Measurements from ENCODE around the gene NID1.

The NID1 gene

GRCh38 chr1:235998812-235999211 lies 66.1 kb downstream of the NID1 start:
- no peak for TF ChIP-seq ZBTB7A (IDR thresholded peaks at IDR 0.05; ENCODE audit: low read depth)
- no peak for TF ChIP-seq USF1 (IDR thresholded peaks at IDR 0.05)
- TF ChIP-seq EGR1 (IDR thresholded peaks at IDR 0.05): no peak
- TF ChIP-seq NFIC (IDR thresholded peaks at IDR 0.05): no peak
- TF ChIP-seq TCF12 (IDR thresholded peaks at IDR 0.05; ENCODE audit: low read depth): no peak
- TF ChIP-seq CEBPB (IDR thresholded peaks at IDR 0.05): no peak
- TF ChIP-seq TEAD4 (IDR thresholded peaks at IDR 0.05): no peak
- TF ChIP-seq MAX (IDR thresholded peaks at IDR 0.05): no peak
- no peak for TF ChIP-seq YY1 (IDR thresholded peaks at IDR 0.05; ENCODE audit: low read depth)

GRCh38 chr1:235997931-235998330 lies 67.0 kb downstream of the NID1 start:
- TF ChIP-seq TEAD4 (IDR thresholded peaks at IDR 0.05): no peak
- TF ChIP-seq USF1 (IDR thresholded peaks at IDR 0.05): no peak
- TF ChIP-seq MAX (IDR thresholded peaks at IDR 0.05): no peak
- TF ChIP-seq EGR1 (IDR thresholded peaks at IDR 0.05): no peak
- no peak for TF ChIP-seq RAD21 (IDR thresholded peaks at IDR 0.05; ENCODE audit: low read depth)
- TF ChIP-seq FOXM1 (IDR thresholded peaks at IDR 0.05; ENCODE audit: borderline replicate concordance, low read depth): no peak
- TF ChIP-seq YY1 (IDR thresholded peaks at IDR 0.05; ENCODE audit: low read depth): no peak
- no peak for TF ChIP-seq CEBPB (IDR thresholded peaks at IDR 0.05)
- no peak for TF ChIP-seq CREB1 (IDR thresholded peaks at IDR 0.05; ENCODE audit: low read depth)
- no peak for TF ChIP-seq TCF12 (IDR thresholded peaks at IDR 0.05; ENCODE audit: low read depth)
- TF ChIP-seq TAF1 (IDR thresholded peaks at IDR 0.05; ENCODE audit: low read depth): no peak
- no peak for TF ChIP-seq EP300 (IDR thresholded peaks at IDR 0.05; ENCODE audit: borderline replicate concordance)
- no peak for TF ChIP-seq NFIC (IDR thresholded peaks at IDR 0.05)
- TF ChIP-seq REST (IDR thresholded peaks at IDR 0.05; ENCODE audit: low read depth): no peak
- no peak for TF ChIP-seq ZBTB7A (IDR thresholded peaks at IDR 0.05; ENCODE audit: low read depth)

- TF ChIP-seq TCF12 (IDR thresholded peaks at IDR 0.05; ENCODE audit: low read depth) (no peak), FOXM1 (IDR thresholded peaks at IDR 0.05; ENCODE audit: borderline replicate concordance, low read depth) (no peak), RAD21 (IDR thresholded peaks at IDR 0.05; ENCODE audit: low read depth) (no peak), EP300 (IDR thresholded peaks at IDR 0.05; ENCODE audit: borderline replicate concordance) (no peak), CREB1 (IDR thresholded peaks at IDR 0.05; ENCODE audit: low read depth) (no peak), USF1 (IDR thresholded peaks at IDR 0.05) (no peak), EGR1 (IDR thresholded peaks at IDR 0.05) (no peak), YY1 (IDR thresholded peaks at IDR 0.05; ENCODE audit: low read depth) (no peak), REST (IDR thresholded peaks at IDR 0.05; ENCODE audit: low read depth) (no peak)
Measured at GRCh38 chr1:235997049-235997448, 67.8 kb downstream of the NID1 start.

GRCh38 chr1:235996048-235996785 lies 68.7 kb downstream of the NID1 start:
- TF ChIP-seq EP300 (IDR thresholded peaks at IDR 0.05; ENCODE audit: borderline replicate concordance) (no peak), RAD21 (IDR thresholded peaks at IDR 0.05; ENCODE audit: low read depth) (no peak), FOXM1 (IDR thresholded peaks at IDR 0.05; ENCODE audit: borderline replicate concordance, low read depth) (no peak), YY1 (IDR thresholded peaks at IDR 0.05; ENCODE audit: low read depth) (no peak), USF1 (IDR thresholded peaks at IDR 0.05) (no peak), EGR1 (IDR thresholded peaks at IDR 0.05) (no peak), MAX (IDR thresholded peaks at IDR 0.05) (no peak), TCF12 (IDR thresholded peaks at IDR 0.05; ENCODE audit: low read depth) (no peak), REST (IDR thresholded peaks at IDR 0.05; ENCODE audit: low read depth) (no peak)
